ES-I3 (cell line): Measurements from ENCODE around the gene TTC28.
"Not testable (repeated sequence)": the region's sequence is repeated elsewhere in the genome, so short reads cannot be mapped to it uniquely, and the experiment has no call there.

ENCODE experiments used
- H3K36me3 ChIP-seq: 2 replicates; pipeline ENCODE4 v1.6.1; 2013; ENCODE audit warnings: mild to moderate bottlenecking, low read length, control low read depth, moderate library complexity; ENCODE audit not compliant: insufficient read depth
- H3K4me1 ChIP-seq: 2 replicates; pipeline ENCODE4 v1.6.1; 2013; ENCODE audit warnings: mild to moderate bottlenecking, control low read depth, low read length; ENCODE audit not compliant: insufficient read depth
- H3K9ac ChIP-seq: 2 replicates; pipeline ENCODE4 v1.6.1; 2013; ENCODE audit warnings: low read depth, mild to moderate bottlenecking, low read length, moderate library complexity
- H3K9me3 ChIP-seq: 2 replicates; pipeline ENCODE4 v1.6.1; 2013; ENCODE audit warnings: mild to moderate bottlenecking, low read length, moderate library complexity; ENCODE audit not compliant: control insufficient read depth, insufficient read depth

TTC28 gene

GRCh38 chr22:28574159-28574788, 105.4 kb downstream of the TTC28 start:
- Histone ChIP-seq H3K9ac (no peak overlapping the region), H3K9me3 (no peaks in the 10 kb centered on the region), H3K4me1 (no peaks in the 10 kb centered on the region), H3K36me3 (no peaks in the 10 kb centered on the region)

- H3K36me3 ChIP-seq, result no peaks in the 10 kb centered on the region
- no peaks in the 10 kb centered on the region for H3K4me1 ChIP-seq
- no peak overlapping the region for H3K9ac ChIP-seq
- no peaks in the 10 kb centered on the region for H3K9me3 ChIP-seq
Observed at GRCh38 chr22:28570696-28571373, 108.8 kb downstream of the TTC28 start.

- H3K4me1 ChIP-seq, H3K9me3 ChIP-seq, H3K9ac ChIP-seq, H3K36me3 ChIP-seq: not testable (repeated sequence)
Observed at GRCh38 chr22:28568974-28569373, 110.7 kb downstream of the TTC28 start.

- H3K36me3 ChIP-seq, result no peaks in the 10 kb centered on the region
- H3K9me3 ChIP-seq, result no peaks in the 10 kb centered on the region
Observed at GRCh38 chr22:28568099-28568498, 111.5 kb downstream of the TTC28 start.

DNA sequence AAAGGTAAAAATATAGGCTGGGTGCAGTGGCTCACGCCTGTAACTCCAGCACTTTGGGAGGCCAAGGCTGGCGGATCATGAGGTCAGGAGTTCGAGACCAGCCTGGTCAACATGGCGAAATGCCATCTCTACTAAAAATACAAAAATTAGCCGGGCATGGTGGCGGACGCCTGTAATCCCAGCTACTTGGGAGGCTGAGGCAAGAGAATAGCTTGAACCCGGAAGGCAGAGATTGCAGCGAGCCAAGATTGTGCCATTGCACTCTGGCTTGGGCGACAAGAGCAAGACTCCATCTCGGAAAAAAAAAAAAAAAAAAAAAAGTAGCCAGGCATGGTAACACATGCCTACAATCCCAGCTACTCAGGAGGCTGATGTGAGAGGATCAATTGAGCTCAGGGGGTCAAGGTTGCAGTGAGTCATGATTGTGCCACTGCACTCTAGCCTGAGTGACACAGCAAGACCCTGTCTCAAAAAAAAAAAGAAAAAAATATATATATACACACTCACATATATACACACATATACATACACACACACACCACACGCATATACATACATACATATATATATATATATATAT, 112.6 kb downstream of the TTC28 start:
- H3K36me3 ChIP-seq, H3K9ac ChIP-seq, H3K4me1 ChIP-seq, H3K9me3 ChIP-seq: not testable (repeated sequence)

More at GRCh38 chr22:28568099-28568498, 111.5 kb downstream of the TTC28 start:
- Histone ChIP-seq H3K9ac (no peak overlapping the region), H3K4me1 (no peaks in the 10 kb centered on the region)

GRCh38 chr22:28563636-28564035, 116.0 kb downstream of the TTC28 start:
- Histone ChIP-seq H3K4me1 (no peaks in the 10 kb centered on the region), H3K36me3 (no peaks in the 10 kb centered on the region), H3K9ac (no peak overlapping the region), H3K9me3 (no peaks in the 10 kb centered on the region)

GRCh38 chr22:28562324-28562723, 117.3 kb downstream of the TTC28 start:
- H3K36me3 ChIP-seq, result no peaks in the 10 kb centered on the region
- no peak overlapping the region for H3K9ac ChIP-seq

GRCh38 chr22:28560743-28561101, 118.9 kb downstream of the TTC28 start:
- not testable (repeated sequence) for H3K36me3 ChIP-seq, H3K4me1 ChIP-seq, H3K9ac ChIP-seq, H3K9me3 ChIP-seq

More at GRCh38 chr22:28562324-28562723, 117.3 kb downstream of the TTC28 start:
- Histone ChIP-seq H3K4me1 (no peaks in the 10 kb centered on the region), H3K9me3 (no peaks in the 10 kb centered on the region)

GRCh38 chr22:28560046-28560742, 119.4 kb downstream of the TTC28 start:
- H3K36me3 ChIP-seq, result no peaks in the 10 kb centered on the region
- no peak overlapping the region for H3K9ac ChIP-seq
- no peaks in the 10 kb centered on the region for H3K4me1 ChIP-seq
- no peaks in the 10 kb centered on the region for H3K9me3 ChIP-seq

DNA sequence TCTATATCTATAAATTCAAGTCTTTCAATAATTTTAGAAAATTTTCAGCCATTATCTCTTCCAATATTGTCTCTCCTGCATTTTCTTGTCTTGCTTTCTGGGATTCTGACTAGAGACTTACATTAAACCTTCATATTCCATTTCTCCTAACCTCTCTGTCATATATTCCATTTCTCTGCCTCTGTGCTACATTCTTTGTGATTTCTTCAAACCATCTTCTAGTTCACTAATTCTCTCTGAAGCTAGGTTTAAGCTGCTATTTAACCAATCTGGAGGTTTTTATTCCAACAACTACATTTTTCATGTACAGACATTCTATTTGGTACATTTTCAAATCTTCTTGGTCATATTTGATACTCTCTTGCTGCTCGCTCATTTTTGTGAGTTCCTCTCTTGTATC, 122.5 kb downstream of the TTC28 start:
- H3K9me3 ChIP-seq, result no peaks in the 10 kb centered on the region
- H3K4me1 ChIP-seq, result no peaks in the 10 kb centered on the region

GRCh38 chr22:28553108-28553866, 126.4 kb downstream of the TTC28 start:
- not testable (repeated sequence) for H3K9me3 ChIP-seq, H3K4me1 ChIP-seq, H3K9ac ChIP-seq, H3K36me3 ChIP-seq

More for the DNA sequence above, 122.5 kb downstream of the TTC28 start:
- no peaks in the 10 kb centered on the region for H3K36me3 ChIP-seq
- no peak overlapping the region for H3K9ac ChIP-seq

DNA sequence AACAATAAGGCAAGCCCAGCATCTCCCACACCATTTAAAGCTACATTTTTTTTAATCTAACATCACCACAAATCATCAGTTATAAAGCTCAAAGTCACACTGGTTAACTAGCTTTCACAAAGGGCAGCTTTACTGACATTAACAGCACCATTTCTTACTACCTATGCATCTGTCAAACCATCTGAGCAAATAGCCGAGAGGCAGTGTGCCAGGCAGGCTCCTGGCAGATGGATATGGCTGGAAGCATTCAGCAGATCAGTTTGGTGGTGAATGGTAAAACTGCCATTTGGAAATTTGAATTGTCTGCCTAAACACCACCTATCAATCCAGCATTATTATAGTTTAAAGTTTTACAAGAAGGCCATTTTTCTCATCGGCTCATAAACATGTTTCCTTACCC, 131.2 kb downstream of the TTC28 start:
- Histone ChIP-seq H3K9ac (no peak overlapping the region), H3K36me3 (no peaks in the 10 kb centered on the region), H3K9me3 (no peaks in the 10 kb centered on the region), H3K4me1 (no peaks in the 10 kb centered on the region)

DNA sequence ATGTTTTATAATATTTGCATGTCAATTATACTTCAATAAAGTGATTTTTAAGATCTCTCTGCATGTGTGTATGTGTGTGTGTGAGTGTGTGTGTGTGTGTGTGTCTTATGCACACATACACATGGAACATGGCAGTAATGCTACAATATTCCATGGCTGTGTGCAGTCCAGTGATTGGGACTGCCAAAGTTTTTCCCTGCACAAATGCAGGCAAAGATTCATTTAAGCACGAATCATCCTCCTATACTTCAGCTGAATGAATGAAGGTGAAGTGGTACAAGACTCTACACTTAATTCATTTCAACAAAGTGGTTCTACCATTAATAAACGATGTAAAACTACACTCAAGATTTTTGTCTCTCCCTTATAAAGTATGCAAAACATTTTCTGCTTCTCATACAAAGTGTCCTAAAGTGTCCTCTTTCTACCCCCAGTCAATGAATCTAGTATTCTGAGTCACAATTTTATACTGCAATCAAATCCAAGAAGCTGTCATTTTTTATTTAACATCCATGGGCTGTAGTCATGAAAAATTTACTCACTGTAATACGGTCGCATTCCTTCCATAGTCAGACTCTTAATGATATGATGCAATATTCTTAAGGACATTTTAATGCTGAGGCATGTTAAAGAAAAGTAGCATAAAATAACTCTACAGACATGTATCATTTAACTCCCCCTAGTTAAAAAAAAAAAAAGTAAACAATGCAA, 132.4 kb downstream of the TTC28 start:
- H3K9ac ChIP-seq, result no peak overlapping the region
- H3K36me3 ChIP-seq, result no peaks in the 10 kb centered on the region
- H3K9me3 ChIP-seq, result no peaks in the 10 kb centered on the region
- no peaks in the 10 kb centered on the region for H3K4me1 ChIP-seq

DNA sequence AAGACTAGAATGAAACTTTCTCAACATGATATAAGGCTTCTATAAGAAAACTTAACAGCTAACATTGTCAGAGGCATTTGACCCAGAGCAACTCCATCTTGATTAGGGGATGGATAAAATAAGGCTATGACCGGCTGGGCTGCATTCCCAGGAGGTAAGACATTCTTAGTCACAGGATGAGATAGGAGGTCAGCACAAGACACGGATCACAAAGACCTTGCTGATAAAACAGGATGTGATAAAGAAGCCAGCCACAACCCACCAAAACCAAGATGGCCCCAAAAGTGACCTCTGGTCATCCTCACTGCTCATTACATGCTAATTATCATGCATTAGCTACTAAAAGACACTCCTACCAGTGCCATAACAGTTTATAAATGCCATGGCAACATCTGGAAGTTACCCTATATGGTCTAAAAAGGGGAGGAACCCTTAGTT, 135.2 kb downstream of the TTC28 start:
- Histone ChIP-seq H3K9ac (no peak overlapping the region), H3K9me3 (no peaks in the 10 kb centered on the region), H3K4me1 (peaks cover 6% of the 10 kb centered on the region; the same call in 1 of the 2 replicates), H3K36me3 (no peaks in the 10 kb centered on the region)
